T-helper 17 cell (primary cell): Measurements from ENCODE around the gene PLCB3. TPM values are rescaled to one million over a fixed set of nuclear protein-coding genes. Genes with fewer than 3 reads are reported as not detected.

Experiments
- ATAC-seq: fragments of 150-1000 bp; cut with Tn5 transposase; 2 replicates; pipeline ENCODE4 v1.10.0; 2021; ENCODE audit warnings: mild to moderate bottlenecking, moderate library complexity
- DNase-seq, 3 donors: peaks; one replicate each; pipeline versions ENCODE4 v3.0.0 to v3.0.0-alpha.2; 2020 to 2021
- H3K9me3 ChIP-seq: one replicate; pipeline ENCODE4 v1.7.0; 2013; ENCODE audit warnings: low read length, mild to moderate bottlenecking; ENCODE audit not compliant: control insufficient read depth, poor library complexity, severe bottlenecking
- H3K27ac Mint-ChIP-seq: one replicate; pipeline ENCODE4 v1.8.0; 2022; ENCODE audit warnings: mild to moderate bottlenecking, moderate library complexity, mixed read lengths
- H3K27me3 Mint-ChIP-seq: one replicate; pipeline ENCODE4 v1.8.0; 2022; ENCODE audit warnings: mixed read lengths
- H3K36me3 Mint-ChIP-seq: one replicate; pipeline ENCODE4 v1.8.0; 2022; ENCODE audit warnings: low read depth, mixed read lengths
- H3K4me1 Mint-ChIP-seq: one replicate; pipeline ENCODE4 v1.8.0; 2022; ENCODE audit warnings: mild to moderate bottlenecking, mixed read lengths
- H3K4me3 Mint-ChIP-seq: one replicate; pipeline ENCODE4 v1.8.0; 2022; ENCODE audit warnings: mild to moderate bottlenecking, moderate library complexity, mixed read lengths
- total RNA-seq, 4 donors: library from RNA in 2 of 4; stranded (reverse) in 2 of 4; gene quantifications; one replicate each; pipeline ENCODE4 v1.2.3 and lab custom pipeline; 2022 to 2026

PLCB3 gene
- total RNA-seq, 2 donors from 2014 or later: 5.9 TPM

DNA sequence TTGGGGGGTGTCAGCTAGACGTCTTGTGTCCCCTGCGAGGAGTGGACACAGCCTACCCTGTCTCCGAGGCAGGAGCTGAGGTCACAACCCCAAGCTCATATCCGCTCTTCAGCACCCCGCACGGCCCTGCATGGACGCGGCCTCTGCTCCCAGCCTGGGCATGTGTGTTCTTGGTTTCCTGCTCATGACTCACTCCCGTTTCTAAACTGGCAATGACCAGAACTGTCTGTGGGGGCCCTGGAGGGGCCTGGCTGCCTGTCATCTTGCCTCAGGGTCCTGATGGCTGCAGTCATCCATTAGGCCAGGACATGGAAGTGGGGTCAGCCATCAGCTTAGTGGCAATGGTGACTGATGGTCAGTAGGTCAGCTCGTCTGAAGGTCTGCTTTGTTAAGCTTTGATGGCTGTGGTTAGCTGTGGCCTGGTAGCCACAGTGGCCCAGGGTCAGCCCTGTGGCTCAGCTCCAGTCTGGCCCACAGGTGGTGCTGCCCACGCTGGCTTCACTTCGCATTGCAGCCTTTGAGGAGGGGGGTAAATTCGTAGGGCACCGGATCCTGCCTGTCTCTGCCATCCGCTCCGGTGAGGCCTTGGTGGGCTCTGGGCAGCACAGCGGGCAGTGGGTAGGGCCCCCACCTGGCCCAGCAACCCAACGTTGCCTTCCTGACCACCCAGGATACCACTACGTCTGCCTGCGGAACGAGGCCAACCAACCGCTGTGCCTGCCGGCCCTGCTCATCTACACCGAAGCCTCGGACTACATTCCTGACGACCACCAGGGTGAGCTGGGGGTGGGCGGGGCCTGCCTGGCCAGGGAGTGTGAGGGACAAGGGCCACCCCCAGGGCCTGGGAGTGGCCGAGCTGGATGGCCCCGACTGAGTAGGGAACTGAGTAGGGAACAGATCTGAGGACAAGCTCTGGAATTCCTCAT is 12.0 kb downstream of the PLCB3 start:
- H3K9me3 ChIP-seq: no peaks in the 10 kb centered on the region
- Mint-ChIP-seq H3K36me3 (peaks cover 5% of the 10 kb centered on the region), H3K27me3 (no peaks in the 10 kb centered on the region), H3K4me3 (no peak overlapping the region), H3K27ac (peak overlapping the region; percentile 16), H3K4me1 (peaks cover 16% of the 10 kb centered on the region)
- ATAC-seq: no peak
- no peak for DNase-seq

DNA sequence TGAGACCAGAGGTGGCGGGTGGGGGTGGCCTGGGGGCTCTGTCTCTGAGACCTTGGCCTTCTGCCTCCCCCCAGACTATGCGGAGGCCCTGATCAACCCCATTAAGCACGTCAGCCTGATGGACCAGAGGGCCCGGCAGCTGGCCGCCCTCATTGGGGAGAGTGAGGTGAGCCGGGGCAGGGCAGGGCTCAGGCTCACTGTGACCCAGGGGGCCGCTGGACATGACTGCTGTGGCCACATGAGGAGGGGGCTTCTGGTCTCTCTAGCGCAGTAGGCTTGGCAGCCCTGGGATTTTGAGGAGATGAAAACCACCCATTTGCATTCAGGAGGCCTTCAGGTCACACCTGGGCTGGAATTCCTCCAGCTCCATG is 12.6 kb downstream of the PLCB3 start:
- H3K27ac Mint-ChIP-seq: no peak overlapping the region
- H3K9me3 ChIP-seq: no peaks in the 10 kb centered on the region
- peaks cover 23% of the 10 kb centered on the region for H3K4me1 Mint-ChIP-seq
- ATAC-seq (no peak), DNase-seq (no peak)
- no peaks in the 10 kb centered on the region for H3K27me3 Mint-ChIP-seq
- no peak overlapping the region for H3K4me3 Mint-ChIP-seq
- H3K36me3 Mint-ChIP-seq: peaks cover 5% of the 10 kb centered on the region

DNA sequence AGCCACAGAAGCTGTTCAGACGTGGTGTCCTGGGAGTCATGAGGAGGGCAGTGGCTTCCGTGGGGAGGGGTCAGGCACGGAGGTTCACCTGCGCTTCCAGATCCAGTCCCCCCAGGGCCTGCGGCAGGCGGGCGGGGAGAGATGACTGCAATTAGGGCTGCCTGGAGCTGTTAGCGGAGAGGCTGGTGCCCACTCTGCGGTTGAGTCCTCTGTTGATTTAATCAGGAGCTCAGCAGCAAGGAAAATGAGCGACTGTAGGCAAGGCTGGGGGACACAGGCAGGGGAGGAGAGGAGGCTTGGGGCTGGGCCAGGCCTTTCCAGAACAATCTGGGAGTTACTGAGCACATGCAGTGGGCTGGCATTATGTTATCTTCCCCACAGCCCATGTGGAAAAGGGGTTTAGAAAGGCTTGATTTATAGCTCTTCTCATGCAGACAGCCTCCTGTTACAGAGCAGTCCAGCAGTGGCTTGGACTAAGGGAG is 13.1 kb downstream of the PLCB3 start:
- Mint-ChIP-seq H3K27me3 (no peaks in the 10 kb centered on the region), H3K4me3 (no peak overlapping the region), H3K4me1 (peaks cover 23% of the 10 kb centered on the region), H3K27ac (no peak overlapping the region), H3K36me3 (peaks cover 3% of the 10 kb centered on the region)
- ATAC-seq: no peak
- no peak for DNase-seq
- no peaks in the 10 kb centered on the region for H3K9me3 ChIP-seq

DNA sequence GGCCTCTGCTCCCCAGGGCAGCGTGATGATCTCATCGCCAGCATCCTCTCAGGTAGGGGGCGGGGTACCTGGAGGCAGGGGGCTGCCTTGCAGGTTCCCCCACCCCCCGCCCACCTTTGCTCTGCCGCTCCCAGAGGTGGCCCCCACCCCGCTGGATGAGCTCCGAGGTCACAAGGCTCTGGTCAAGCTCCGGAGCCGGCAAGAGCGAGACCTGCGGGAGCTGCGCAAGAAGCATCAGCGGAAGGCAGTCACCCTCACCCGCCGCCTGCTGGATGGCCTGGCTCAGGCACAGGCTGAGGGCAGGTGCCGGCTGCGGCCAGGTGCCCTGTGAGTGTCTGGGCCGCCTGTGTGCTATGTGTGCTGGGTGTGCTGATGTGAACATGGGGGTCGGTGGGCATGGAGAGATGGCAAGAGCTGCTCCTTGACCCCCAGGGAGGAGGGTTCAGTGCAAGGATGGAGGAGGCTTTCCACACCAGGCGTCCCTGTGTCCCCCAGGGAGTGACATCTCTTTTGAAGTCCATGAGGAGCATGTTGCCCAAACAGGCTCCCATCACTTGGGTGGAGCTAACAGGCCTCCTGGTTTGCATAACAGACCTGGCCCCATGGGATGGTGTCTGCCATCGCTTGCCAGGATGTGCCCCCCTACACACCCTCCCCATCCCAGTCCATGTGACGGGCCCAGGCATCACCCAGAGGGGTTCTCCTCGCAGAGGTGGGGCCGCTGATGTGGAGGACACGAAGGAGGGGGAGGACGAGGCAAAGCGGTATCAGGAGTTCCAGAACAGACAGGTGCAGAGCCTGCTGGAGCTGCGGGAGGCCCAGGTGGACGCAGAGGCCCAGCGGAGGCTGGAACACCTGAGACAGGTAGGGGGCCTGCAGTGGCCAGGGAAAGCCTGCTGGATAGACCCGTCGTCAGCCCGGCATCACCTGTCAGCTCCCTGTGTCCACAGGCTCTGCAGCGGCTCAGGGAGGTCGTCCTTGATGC is 14.1 kb downstream of the PLCB3 start:
- Mint-ChIP-seq H3K4me3 (no peak overlapping the region), H3K27me3 (no peaks in the 10 kb centered on the region), H3K36me3 (peaks cover 4% of the 10 kb centered on the region), H3K27ac (no peak overlapping the region), H3K4me1 (peaks cover 19% of the 10 kb centered on the region)
- no peaks in the 10 kb centered on the region for H3K9me3 ChIP-seq
- no peak for ATAC-seq
- no peak for DNase-seq

DNA sequence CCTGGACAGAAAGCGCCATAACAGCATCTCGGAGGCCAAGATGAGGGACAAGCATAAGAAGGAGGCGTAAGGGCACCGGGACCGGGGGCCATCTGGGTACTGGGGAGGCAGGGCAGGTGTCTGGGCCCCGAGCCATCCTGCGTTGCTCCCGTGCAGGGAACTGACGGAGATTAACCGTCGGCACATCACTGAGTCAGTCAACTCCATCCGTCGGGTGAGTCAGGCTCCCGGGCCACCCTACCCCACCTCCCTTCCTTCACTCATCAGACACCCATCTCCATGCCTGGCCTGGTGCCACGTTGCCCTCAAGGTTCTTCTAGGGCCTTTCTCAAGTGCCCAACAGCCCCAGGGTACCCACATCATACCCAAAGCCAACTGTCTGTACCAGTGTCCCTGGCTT is 15.0 kb downstream of the PLCB3 start:
- Mint-ChIP-seq H3K4me1 (peaks cover 21% of the 10 kb centered on the region), H3K36me3 (peaks cover 4% of the 10 kb centered on the region), H3K27me3 (no peaks in the 10 kb centered on the region), H3K27ac (no peak overlapping the region), H3K4me3 (peak overlapping the region; percentile 41)
- DNase-seq (no peak), ATAC-seq (no peak)
- no peaks in the 10 kb centered on the region for H3K9me3 ChIP-seq

DNA sequence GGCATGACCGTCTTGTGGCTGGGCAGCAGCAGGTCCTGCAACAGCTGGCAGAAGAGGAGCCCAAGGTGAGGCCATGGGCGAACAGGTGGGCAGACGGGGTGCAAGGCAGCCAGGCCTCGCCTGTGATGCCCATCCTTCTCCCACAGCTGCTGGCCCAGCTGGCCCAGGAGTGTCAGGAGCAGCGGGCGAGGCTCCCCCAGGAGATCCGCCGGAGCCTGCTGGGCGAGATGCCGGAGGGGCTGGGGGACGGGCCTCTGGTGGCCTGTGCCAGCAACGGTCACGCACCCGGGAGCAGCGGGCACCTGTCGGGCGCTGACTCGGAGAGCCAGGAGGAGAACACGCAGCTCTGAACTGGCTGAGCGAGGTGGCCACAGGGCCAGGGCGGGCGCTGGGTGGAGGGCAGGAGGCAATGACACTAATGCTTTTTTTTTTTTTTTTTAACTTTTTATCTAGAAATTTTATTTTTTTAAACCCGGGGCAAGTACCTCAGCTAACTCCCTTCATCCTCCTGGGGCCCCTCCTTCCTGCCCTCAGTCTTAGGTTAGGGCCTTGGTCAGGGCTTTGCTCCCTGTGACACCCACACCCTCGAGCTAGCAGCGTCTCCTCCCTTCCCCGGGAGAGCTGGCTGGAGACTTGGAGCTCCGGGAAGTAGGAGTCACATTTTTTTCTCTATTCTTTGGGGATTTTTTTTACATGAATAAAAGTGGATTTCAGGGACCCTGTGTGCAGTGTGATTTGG is 16.0 kb downstream of the PLCB3 start:
- Mint-ChIP-seq H3K4me1 (peaks cover 21% of the 10 kb centered on the region), H3K27me3 (no peaks in the 10 kb centered on the region), H3K27ac (peak overlapping the region; percentile 99), H3K4me3 (no peak overlapping the region), H3K36me3 (peaks cover 4% of the 10 kb centered on the region)
- H3K9me3 ChIP-seq: no peaks in the 10 kb centered on the region
- ATAC-seq (no peak), DNase-seq (no peak)

DNA sequence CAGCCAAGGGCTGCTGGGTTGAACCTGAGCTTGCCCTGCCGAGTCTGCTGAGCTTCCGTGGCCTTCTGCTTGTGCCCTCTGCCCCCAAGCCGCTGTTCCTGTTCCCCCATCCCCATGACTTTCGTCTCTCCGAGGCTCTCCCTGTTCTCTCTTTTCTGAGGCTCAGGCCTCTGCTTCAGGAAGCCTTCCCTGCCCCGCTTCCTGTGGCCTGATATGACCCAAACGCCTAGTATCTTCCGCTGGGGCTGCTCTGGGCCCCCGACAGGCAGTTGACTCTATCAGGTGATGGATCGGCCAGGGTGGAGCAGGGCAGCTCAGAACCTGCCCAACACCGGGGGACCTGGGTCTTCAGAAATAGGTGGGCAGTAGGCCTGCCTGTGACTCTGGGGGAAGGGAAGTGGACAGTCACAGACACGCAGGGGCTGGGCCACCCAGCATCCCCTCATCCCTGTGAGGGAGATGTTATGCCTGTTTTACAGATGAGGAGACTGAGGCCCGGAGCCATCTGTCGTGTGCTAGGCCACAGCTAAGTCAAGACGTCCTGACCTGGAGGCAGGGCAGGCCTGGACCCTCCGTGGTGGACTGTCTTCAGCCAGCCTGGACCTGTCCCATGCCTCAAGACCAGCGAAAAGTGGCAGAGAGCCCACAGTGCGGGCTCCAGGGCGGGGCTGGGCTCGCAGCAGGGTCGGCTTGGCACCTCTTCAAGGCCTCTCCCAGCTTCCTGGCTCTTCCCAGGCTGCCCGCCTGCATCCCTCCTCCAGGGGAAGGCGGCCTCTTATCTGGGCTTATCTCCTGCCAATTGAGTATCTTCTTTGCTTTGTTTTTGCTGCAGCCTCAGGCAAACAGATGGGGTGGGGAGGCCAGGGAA is 16.9 kb downstream of the PLCB3 start:
- DNase-seq: no peak
- peak overlapping the region; percentile 96 for H3K4me3 Mint-ChIP-seq

DNA sequence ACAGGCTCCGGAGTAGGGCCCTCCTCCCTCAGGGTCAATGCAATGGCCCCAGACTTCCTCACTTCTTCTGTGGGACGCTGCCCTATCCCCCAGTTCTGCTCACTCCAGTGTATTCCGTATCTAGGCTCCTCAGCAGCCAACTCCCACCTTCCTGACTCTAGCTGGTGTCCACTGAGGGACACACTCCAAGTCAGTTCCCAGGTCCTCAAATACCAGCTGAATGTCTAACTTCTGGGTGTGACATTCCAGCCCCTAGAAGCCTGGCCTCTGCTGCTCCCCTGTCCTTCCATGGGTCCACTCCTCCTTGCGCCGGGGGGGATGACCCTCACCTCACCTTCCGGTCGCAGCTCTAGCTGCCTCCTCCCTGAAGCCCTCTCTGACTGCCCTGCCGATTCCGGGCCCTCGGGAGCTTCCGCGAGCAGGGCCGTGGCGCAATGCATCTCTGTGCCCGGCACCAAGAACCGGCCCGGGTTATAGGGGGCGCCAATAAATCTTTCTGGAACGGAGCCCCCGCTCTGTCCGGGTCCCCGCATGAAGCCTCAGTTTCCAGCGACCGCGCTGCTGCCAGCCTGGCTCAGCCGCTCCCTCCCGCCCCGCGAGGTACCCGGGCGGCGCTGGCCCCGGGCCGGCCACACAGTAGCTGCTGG is 17.7 kb downstream of the PLCB3 start:
- Mint-ChIP-seq H3K27ac (peak overlapping the region; percentile 99), H3K4me3 (peak overlapping the region; percentile 96), H3K27me3 (no peaks in the 10 kb centered on the region), H3K4me1 (peaks cover 19% of the 10 kb centered on the region), H3K36me3 (peaks cover 4% of the 10 kb centered on the region)
- peak in 1 of 3 donors; percentile 28 for DNase-seq
- no peaks in the 10 kb centered on the region for H3K9me3 ChIP-seq
- ATAC-seq: no peak

More for the DNA sequence above, 16.9 kb downstream of the PLCB3 start:
- ATAC-seq: no peak
- Mint-ChIP-seq H3K36me3 (peaks cover 4% of the 10 kb centered on the region), H3K4me1 (peaks cover 19% of the 10 kb centered on the region), H3K27me3 (no peaks in the 10 kb centered on the region), H3K27ac (peak overlapping the region; percentile 99)
- H3K9me3 ChIP-seq: no peaks in the 10 kb centered on the region

DNA sequence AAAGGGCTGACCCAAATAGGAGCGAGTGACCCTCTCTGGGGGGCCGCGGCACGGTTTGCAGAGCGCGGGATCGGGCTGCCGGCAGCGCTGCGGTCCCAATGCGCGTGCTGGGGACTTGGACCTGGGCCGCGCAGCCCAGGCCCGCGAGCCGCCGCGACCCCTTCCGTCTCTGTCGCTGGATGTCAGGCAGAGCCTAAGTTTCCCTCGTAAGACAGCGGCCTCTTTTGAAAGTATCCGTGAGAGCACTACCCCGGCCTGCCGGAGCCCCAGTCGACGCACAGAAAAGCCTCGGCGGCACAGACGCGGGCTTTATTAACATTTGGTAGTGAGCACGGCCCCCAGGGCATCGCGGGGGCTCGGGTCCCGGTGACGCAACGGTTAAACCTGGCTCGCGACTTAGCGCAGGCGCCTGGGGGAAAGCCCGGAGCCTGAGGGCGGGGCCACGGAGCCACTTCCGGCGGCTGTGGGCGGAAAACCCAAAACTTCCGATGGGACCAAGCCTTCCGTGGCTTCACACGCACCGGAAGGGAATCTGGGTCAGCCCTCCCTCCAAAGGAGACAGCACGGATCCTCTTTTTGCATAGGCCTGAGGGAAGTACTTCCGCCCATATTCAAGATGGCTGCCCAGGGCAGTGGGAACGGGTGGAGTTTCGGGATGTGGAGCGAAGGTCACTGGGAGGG is 18.4 kb downstream of the PLCB3 start:
- Mint-ChIP-seq H3K27ac (peak overlapping the region; percentile 99), H3K4me3 (peak overlapping the region; percentile 96), H3K4me1 (peaks cover 19% of the 10 kb centered on the region), H3K36me3 (peaks cover 4% of the 10 kb centered on the region), H3K27me3 (no peaks in the 10 kb centered on the region)
- no peaks in the 10 kb centered on the region for H3K9me3 ChIP-seq
- peak; percentile 94 to 97 (median 94) for DNase-seq
- peak; percentile 77 for ATAC-seq

DNA sequence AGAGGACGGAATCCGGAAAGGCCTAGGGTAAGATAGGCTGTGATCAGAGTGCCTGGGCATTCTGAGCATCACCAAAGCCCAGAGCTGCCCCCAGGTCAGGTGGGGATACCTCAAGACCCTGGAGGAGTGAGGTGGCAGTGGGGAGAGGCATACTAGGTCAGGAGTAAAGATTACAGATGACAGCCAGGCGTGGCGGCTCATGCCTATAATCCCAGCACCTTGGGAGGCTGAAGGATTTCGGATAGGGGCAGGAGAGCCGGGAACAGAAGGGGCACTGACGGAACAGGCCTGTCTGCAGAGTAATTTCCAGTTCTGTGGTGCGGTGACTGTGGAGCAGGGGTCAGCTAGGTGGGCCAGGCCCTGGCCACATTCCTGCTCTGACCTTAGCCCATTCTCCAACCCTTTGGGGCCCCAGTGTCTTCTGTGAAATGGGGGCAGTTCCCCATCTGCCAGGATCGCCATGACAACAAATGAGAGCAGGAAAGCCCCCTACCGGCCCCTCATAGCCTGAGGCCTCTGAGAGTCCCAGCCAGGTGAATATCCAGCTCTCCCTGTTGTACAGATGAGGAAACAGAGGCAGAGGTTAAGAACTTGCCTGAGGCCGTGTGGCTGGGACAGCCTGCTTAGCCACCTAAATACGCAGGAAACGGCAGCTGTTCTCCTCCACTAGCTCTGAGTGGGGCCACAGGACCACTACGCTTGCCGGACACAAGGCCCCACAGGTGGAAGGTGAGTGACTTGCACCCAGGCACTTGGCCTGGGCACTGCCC is 23.9 kb downstream of the PLCB3 start:
- H3K9me3 ChIP-seq: no peaks in the 10 kb centered on the region
- no peak overlapping the region for H3K27ac Mint-ChIP-seq
- no peak for DNase-seq
- no peak for ATAC-seq
- no peak overlapping the region for H3K4me3 Mint-ChIP-seq
- peaks cover 6% of the 10 kb centered on the region for H3K36me3 Mint-ChIP-seq
- no peaks in the 10 kb centered on the region for H3K27me3 Mint-ChIP-seq
- peaks cover 4% of the 10 kb centered on the region for H3K4me1 Mint-ChIP-seq

DNA sequence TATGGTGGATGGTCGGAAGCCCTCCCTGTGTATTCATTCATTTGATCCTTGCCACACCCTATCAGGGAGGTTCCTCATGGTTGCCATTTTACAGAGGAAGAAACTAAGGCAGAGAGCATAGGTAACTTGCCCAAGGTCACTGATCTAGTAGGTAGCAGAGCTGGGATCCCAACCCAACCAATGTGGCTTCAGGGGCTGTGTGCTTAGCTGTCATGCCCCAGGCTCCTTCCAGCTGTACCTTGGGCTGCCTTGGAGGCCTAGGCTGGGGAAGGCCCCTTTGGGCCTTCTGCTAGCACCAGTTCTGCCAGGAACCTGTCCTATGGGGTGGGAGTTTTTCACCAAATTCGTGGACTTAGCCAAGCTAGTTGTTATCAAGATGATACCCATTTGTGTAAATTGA is 24.5 kb downstream of the PLCB3 start:
- Mint-ChIP-seq H3K4me3 (no peak overlapping the region), H3K27ac (no peak overlapping the region), H3K36me3 (peaks cover 4% of the 10 kb centered on the region), H3K27me3 (no peaks in the 10 kb centered on the region), H3K4me1 (no peaks in the 10 kb centered on the region)
- ATAC-seq: no peak
- no peak for DNase-seq
- no peaks in the 10 kb centered on the region for H3K9me3 ChIP-seq
